Fibroblast of the aortic adventitia (primary cell): Measurements from ENCODE around the gene ABHD14A. TPM values are rescaled to one million over a fixed set of nuclear protein-coding genes. Genes with fewer than 3 reads are reported as not detected.
A peak's percentile ranks its signal among the peaks of the same experiment; 100 is the strongest.
"Not testable (repeated sequence)": the region's sequence is repeated elsewhere in the genome, so short reads cannot be mapped to it uniquely, and the experiment has no call there.

ENCODE experiments used
- DNase-seq: peaks from one replicate; pipeline ENCODE4 v3.0.0-alpha.2; 2010; ENCODE audit warnings: low read depth
- H3K4me3 ChIP-seq: 2 replicates; pipeline ENCODE4 v1.5.1; 2011; ENCODE audit warnings: low read depth, mild to moderate bottlenecking, control low read depth, low read length, moderate library complexity
- CTCF ChIP-seq: IDR thresholded peaks from 2 replicates; pipeline ENCODE4 v1.5.1; 2011; ENCODE audit warnings: mild to moderate bottlenecking, low read length, control low read depth, inconsistent platforms; ENCODE audit not compliant: insufficient read depth
- total RNA-seq: library from RNA; depleted of rRNA; stranded (reverse); fragments of >200 nt; gene quantifications from 2 replicates; pipeline ENCODE4 v1.2.3, GENCODE V29; 2012; ENCODE audit warnings: low replicate concordance

ABHD14A gene
- total RNA-seq, 1 donor: 13.8 TPM

GRCh38 chr3:51992017-51992682 is 17.3 kb downstream of the ABHD14A start:
- no peak overlapping the region for H3K4me3 ChIP-seq
- DNase-seq: no peak
- TF ChIP-seq CTCF: no peak

GRCh38 chr3:51993657-51994056 is 18.8 kb downstream of the ABHD14A start:
- H3K4me3 ChIP-seq, DNase-seq: not testable (repeated sequence)

GRCh38 chr3:51994530-51994929 is 19.7 kb downstream of the ABHD14A start:
- peak overlapping the region; percentile 80 for H3K4me3 ChIP-seq
- DNase-seq: no peak
- no peak for TF ChIP-seq CTCF

- peak within 1 kb of the TSS; percentile 80 for H3K4me3 ChIP-seq
- no peak for TF ChIP-seq CTCF
- DNase-seq: peak; percentile 98
These were observed 20.7 kb downstream of the ABHD14A start, which contains the start of gene RPL29 for GRCh38 chr3:51995346-51996163. Gene RPL29 (minus strand): TSS chr3:51995895. CDS start chr3:51995461, 434 bp downstream.

- no peak overlapping the region for H3K4me3 ChIP-seq
- no peak for TF ChIP-seq CTCF
- DNase-seq: no peak
These were observed 22.3 kb downstream of the ABHD14A start for GRCh38 chr3:51997172-51997571.

- no peak for DNase-seq
- TF ChIP-seq CTCF: no peak
- no peak overlapping the region for H3K4me3 ChIP-seq
These were observed 23.2 kb downstream of the ABHD14A start for GRCh38 chr3:51997935-51998596.

- TF ChIP-seq CTCF: no peak
These were observed 23.9 kb downstream of the ABHD14A start for GRCh38 chr3:51998774-51999173.

More at GRCh38 chr3:51998774-51999173, 23.9 kb downstream of the ABHD14A start:
- H3K4me3 ChIP-seq: no peak overlapping the region
- DNase-seq: no peak
